Neural progenitor cell (in vitro differentiated cells): ENCODE measurements around the gene HSPB2. TPM values are rescaled to one million over a fixed set of nuclear protein-coding genes. Genes with fewer than 3 reads are reported as not detected.

ENCODE experiments used
- DNase-seq: peaks from one replicate; pipeline ENCODE4 v3.0.0-alpha.2; 2016; ENCODE audit warnings: low spot score
- H2AFZ ChIP-seq: fragments of 200-600 bp; sonication (generic); replicated peaks from 2 replicates; pipeline ENCODE4 v1.6.1; 2016; ENCODE audit warnings: antibody characterized with exemption
- H3F3A ChIP-seq: fragments of 200-600 bp; sonication (generic); 2 replicates; pipeline ENCODE4 v1.6.1; 2016; ENCODE audit warnings: antibody characterized with exemption, low read depth
- H3K27ac ChIP-seq: fragments of 200-600 bp; sonication (generic); 2 replicates; pipeline ENCODE4 v1.5.1; 2016; ENCODE audit warnings: mild to moderate bottlenecking
- H3K27me3 ChIP-seq: fragments of 200-600 bp; sonication (generic); 2 replicates; pipeline ENCODE4 v1.6.1; 2016; ENCODE audit warnings: mild to moderate bottlenecking, moderate library complexity
- H3K36me3 ChIP-seq: fragments of 200-600 bp; sonication (generic); 2 replicates; pipeline ENCODE4 v1.5.1; 2016
- H3K4me1 ChIP-seq: fragments of 200-600 bp; sonication (generic); 2 replicates; pipeline ENCODE4 v1.6.1; 2016; ENCODE audit warnings: mixed run types
- H3K4me2 ChIP-seq: fragments of 200-600 bp; sonication (generic); 2 replicates; pipeline ENCODE4 v1.6.1; 2016
- H3K4me3 ChIP-seq: fragments of 200-600 bp; sonication (generic); 2 replicates; pipeline ENCODE4 v1.5.1; 2016
- H3K79me2 ChIP-seq: fragments of 200-600 bp; sonication (generic); 2 replicates; pipeline ENCODE4 v1.6.1; 2016; ENCODE audit warnings: low read depth
- H3K9ac ChIP-seq: fragments of 200-600 bp; sonication (generic); 2 replicates; pipeline ENCODE4 v1.6.1; 2016
- H3K9me3 ChIP-seq: fragments of 200-600 bp; sonication (generic); 2 replicates; pipeline ENCODE4 v1.5.1; 2016; ENCODE audit warnings: low read depth
- H4K20me1 ChIP-seq: fragments of 200-600 bp; sonication (generic); 2 replicates; pipeline ENCODE4 v1.6.1; 2016; ENCODE audit warnings: low read depth
- H3K27ac Mint-ChIP-seq: 3 replicates; pipeline ENCODE4 v1.8.0; 2021; ENCODE audit warnings: mixed read lengths
- H3K27me3 Mint-ChIP-seq: 2 replicates; pipeline ENCODE4 v1.8.0; 2022; ENCODE audit warnings: low read depth, mild to moderate bottlenecking, inconsistent platforms, moderate library complexity, mixed read lengths; ENCODE audit not compliant: insufficient read depth
- H3K36me3 Mint-ChIP-seq: 3 replicates; pipeline ENCODE4 v1.8.0; 2021; ENCODE audit warnings: mixed read lengths
- H3K4me1 Mint-ChIP-seq: 3 replicates; pipeline ENCODE4 v1.8.0; 2021; ENCODE audit warnings: mixed read lengths
- H3K4me3 Mint-ChIP-seq: 3 replicates; pipeline ENCODE4 v1.8.0; 2021; ENCODE audit warnings: mild to moderate bottlenecking, moderate library complexity, mixed read lengths
- H3K9me3 Mint-ChIP-seq: 3 replicates; pipeline ENCODE4 v1.8.0; 2020; ENCODE audit warnings: mixed read lengths
- CTCF ChIP-seq: fragments of 200-600 bp; sonication (generic); IDR thresholded peaks from 2 replicates; pipeline ENCODE4 v1.5.1; 2017; ENCODE audit warnings: antibody characterized with exemption, mild to moderate bottlenecking
- EZH2 ChIP-seq: fragments of 200-600 bp; sonication (generic); IDR thresholded peaks from 2 replicates; pipeline ENCODE4 v1.6.1; 2017; ENCODE audit warnings: antibody characterized with exemption, mild to moderate bottlenecking, moderate library complexity
- EZH2phosphoT487 ChIP-seq: fragments of 200-600 bp; sonication (generic); IDR thresholded peaks from 2 replicates; pipeline ENCODE4 v1.6.1; 2017; ENCODE audit warnings: antibody characterized with exemption
- total RNA-seq: library from RNA; depleted of rRNA; stranded (reverse); fragments of >200 nt; gene quantifications from 2 replicates; pipeline ENCODE4 v1.2.3, GENCODE V29; 2015; ENCODE audit warnings: low replicate concordance

The HSPB2 gene
- total RNA-seq, 1 donor from 2014 or later, result not detected

GRCh38 chr11:111954154-111954553, 41.6 kb downstream of the HSPB2 start:
- Histone ChIP-seq H3F3A (no peaks in the 10 kb centered on the region), H4K20me1 (no peaks in the 10 kb centered on the region), H3K4me1 (no peaks in the 10 kb centered on the region), H3K4me3 (no peak overlapping the region), H3K79me2 (no peaks in the 10 kb centered on the region), H3K36me3 (no peaks in the 10 kb centered on the region), H3K27ac (no peak overlapping the region), H3K9ac (no peak overlapping the region), H3K9me3 (no peaks in the 10 kb centered on the region), H2AFZ (no peak overlapping the region), H3K27me3 (no peaks in the 10 kb centered on the region), H3K4me2 (no peak overlapping the region)
- no peak for TF ChIP-seq EZH2phosphoT487
- no peak for TF ChIP-seq CTCF
- H3K27me3 Mint-ChIP-seq, result peaks cover 3% of the 10 kb centered on the region
- H3K4me1 Mint-ChIP-seq, result no peaks in the 10 kb centered on the region
- no peak overlapping the region for H3K27ac Mint-ChIP-seq
- H3K4me3 Mint-ChIP-seq, result no peak overlapping the region
- H3K9me3 Mint-ChIP-seq, result peaks cover 7% of the 10 kb centered on the region
- peaks cover 17% of the 10 kb centered on the region for H3K36me3 Mint-ChIP-seq
- no peak for DNase-seq

DNA sequence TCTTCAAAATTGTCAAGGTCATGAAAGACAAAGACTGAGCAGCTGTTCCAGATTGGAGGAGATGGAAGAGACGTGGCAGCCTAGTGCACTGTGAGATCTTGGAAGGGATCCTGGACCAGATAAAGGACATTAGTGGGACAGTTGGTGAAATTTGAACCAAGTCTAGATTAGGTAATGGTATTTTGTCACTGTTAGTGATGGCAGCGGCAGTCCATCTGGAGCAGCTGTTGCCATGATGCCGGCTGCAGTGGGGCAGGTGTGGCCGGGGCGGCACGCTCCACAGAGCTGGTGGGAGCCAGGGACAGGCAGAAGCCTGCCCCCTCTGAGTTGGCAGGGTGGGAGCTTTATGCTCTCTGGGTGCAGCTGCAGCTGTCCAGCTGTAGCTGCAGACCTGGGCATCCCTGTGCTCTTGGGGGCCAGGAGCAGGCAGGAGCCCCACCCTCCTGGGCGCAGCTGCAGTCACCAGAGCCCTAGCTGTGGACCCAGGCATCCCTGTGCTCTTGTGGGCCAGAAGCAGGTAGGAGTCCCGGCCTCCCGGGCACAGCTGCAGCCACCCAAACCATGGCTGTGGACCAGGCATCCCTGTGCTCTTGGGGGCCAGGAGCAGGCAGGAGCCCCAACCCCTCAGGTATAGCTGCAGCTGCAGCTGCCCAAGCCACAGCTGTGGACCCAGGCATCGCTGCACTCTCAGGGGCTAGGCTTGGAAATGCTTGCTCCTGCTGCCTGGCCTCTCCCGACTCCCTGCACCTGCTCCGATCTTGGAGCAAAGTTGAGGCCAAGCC, 45.3 kb downstream of the HSPB2 start:
- H3K9me3 ChIP-seq, result no peaks in the 10 kb centered on the region
- no peaks in the 10 kb centered on the region for H3F3A ChIP-seq
- H3K27me3 Mint-ChIP-seq, result peaks cover 9% of the 10 kb centered on the region
- no peak overlapping the region for H3K4me3 Mint-ChIP-seq
- H3K27ac Mint-ChIP-seq, result no peak overlapping the region
- no peak overlapping the region for H3K4me2 ChIP-seq
- no peak for TF ChIP-seq EZH2
- no peak for TF ChIP-seq EZH2phosphoT487
- no peak for TF ChIP-seq CTCF
- H3K27me3 ChIP-seq, result no peaks in the 10 kb centered on the region
- H3K4me3 ChIP-seq, result no peak overlapping the region
- H3K27ac ChIP-seq, result no peak overlapping the region
- peaks cover 4% of the 10 kb centered on the region for H3K9me3 Mint-ChIP-seq
- no peak overlapping the region for H3K9ac ChIP-seq
- no peaks in the 10 kb centered on the region for H3K4me1 Mint-ChIP-seq
- DNase-seq, result no peak
- H3K4me1 ChIP-seq, result no peaks in the 10 kb centered on the region
- H3K36me3 ChIP-seq, result no peaks in the 10 kb centered on the region
- H4K20me1 ChIP-seq, result no peaks in the 10 kb centered on the region
- no peaks in the 10 kb centered on the region for H3K79me2 ChIP-seq
- H3K36me3 Mint-ChIP-seq, result peaks cover 18% of the 10 kb centered on the region
- no peak overlapping the region for H2AFZ ChIP-seq

- no peak overlapping the region for H3K27ac Mint-ChIP-seq
These were observed 48.4 kb downstream of the HSPB2 start for GRCh38 chr11:111960916-111961315.

More at GRCh38 chr11:111960916-111961315, 48.4 kb downstream of the HSPB2 start:
- H3K27me3 Mint-ChIP-seq, result peaks cover 9% of the 10 kb centered on the region
- Histone ChIP-seq H3K4me3 (no peak overlapping the region), H3K36me3 (no peaks in the 10 kb centered on the region), H3K27me3 (no peaks in the 10 kb centered on the region), H3K9ac (no peak overlapping the region), H3K4me2 (no peak overlapping the region), H3K9me3 (no peaks in the 10 kb centered on the region), H3K79me2 (no peaks in the 10 kb centered on the region), H3K4me1 (peaks cover 6% of the 10 kb centered on the region), H3K27ac (no peak overlapping the region), H4K20me1 (no peaks in the 10 kb centered on the region), H2AFZ (no peak overlapping the region), H3F3A (no peaks in the 10 kb centered on the region)
- peaks cover 5% of the 10 kb centered on the region for H3K4me1 Mint-ChIP-seq
- H3K4me3 Mint-ChIP-seq, result no peak overlapping the region
- no peak for DNase-seq
- TF ChIP-seq CTCF, result no peak
- no peak for TF ChIP-seq EZH2
- TF ChIP-seq EZH2phosphoT487, result no peak
- H3K36me3 Mint-ChIP-seq, result peaks cover 19% of the 10 kb centered on the region
- H3K9me3 Mint-ChIP-seq, result peaks cover 4% of the 10 kb centered on the region
